HepG2 (cell line): ENCODE results near the gene ASXL1. TPM values are rescaled to one million over a fixed set of nuclear protein-coding genes. Genes with fewer than 3 reads are reported as not detected.

Experiments used
- MZF1 ChIP-seq: sonication (generic); formaldehyde crosslinking; IDR thresholded peaks from 2 replicates; pipeline ENCODE4 v1.8.1; 2023; ENCODE audit warnings: mild to moderate bottlenecking, missing genetic modification reagents, borderline replicate concordance
- TAF15 ChIP-seq: fragments of 200-400 bp; formaldehyde crosslinking; IDR thresholded peaks from one replicate; pipeline ENCODE4 v1.6.1; 2018; ENCODE audit warnings: mild to moderate bottlenecking, low read depth, low read length; ENCODE audit not compliant: poor library complexity, severe bottlenecking
- TEAD3 ChIP-seq: optimal IDR thresholded peaks from 2 replicates; pipeline ENCODE3; 2016; ENCODE audit warnings: borderline replicate concordance
- ZNF546 ChIP-seq: sonication (generic); formaldehyde crosslinking; conservative IDR thresholded peaks from 2 replicates; pipeline ENCODE4 v1.8.1; 2023; ENCODE audit warnings: mild to moderate bottlenecking, missing genetic modification reagents
- ZNF552 ChIP-seq: sonication (generic); formaldehyde crosslinking; IDR thresholded peaks from 2 replicates; pipeline ENCODE4 v1.9.0; 2022; ENCODE audit warnings: missing genetic modification reagents, mild to moderate bottlenecking, borderline replicate concordance
- ZNF790 ChIP-seq: sonication (generic); formaldehyde crosslinking; IDR thresholded peaks from 2 replicates; pipeline ENCODE4 v1.8.0; 2022; ENCODE audit warnings: missing genetic modification reagents, mild to moderate bottlenecking, borderline replicate concordance
- polyA plus RNA-seq, 8 experiments: library from polyadenylated mRNA; depleted of rRNA in 3 of 8; stranded (reverse) in 7 of 8; unstranded in 1 of 8; fragments of >200 nt; fragmentation: Illumina TruSeq in 4 of 8; extraction: Trizol in 4 of 8; gene quantifications; 2 replicates each; pipeline versions ENCODE4 v1.2.1 to v1.2.3, GENCODE V29; 2011 to 2016; ENCODE audit warnings: low read depth in 4 of 8, missing spikeins in 1 of 8, mixed read lengths in 1 of 8; ENCODE audit not compliant: insufficient read depth in 1 of 8
- total RNA-seq, 5 experiments: library from RNA; depleted of rRNA; stranded (reverse); fragments of >200 nt; fragmentation: Illumina TruSeq; extraction: Trizol; gene quantifications; 2 replicates each; pipeline ENCODE4 v1.2.3, GENCODE V29; 2016; ENCODE audit warnings: low read depth in 1 of 5
- TF ChIP-seq, protein P1 (sequence below): IDR thresholded peaks from 2 replicates; pipeline ENCODE4 v1.6.1; 2016
- TF ChIP-seq, protein P2 (sequence below): sonication (generic); formaldehyde crosslinking; IDR thresholded peaks from 2 replicates; pipeline ENCODE4 v1.4.0; 2020; ENCODE audit warnings: mild to moderate bottlenecking, missing genetic modification reagents
- TF ChIP-seq, protein P3 (sequence below): sonication (generic); formaldehyde crosslinking; IDR thresholded peaks from 2 replicates; pipeline ENCODE4 v1.5.0; 2020; ENCODE audit warnings: missing genetic modification reagents
- TF ChIP-seq, protein P4 (sequence below): sonication (generic); formaldehyde crosslinking; conservative IDR thresholded peaks from 2 replicates; pipeline ENCODE4 v1.4.0; 2020; ENCODE audit warnings: missing genetic modification reagents
- TF ChIP-seq, protein P5 (sequence below): sonication (generic); formaldehyde crosslinking; IDR thresholded peaks from 2 replicates; pipeline ENCODE4 v1.9.0; 2021; ENCODE audit warnings: missing genetic modification reagents, borderline replicate concordance
- TF ChIP-seq, protein P6 (sequence below): sonication (generic); formaldehyde crosslinking; IDR thresholded peaks from 2 replicates; pipeline ENCODE4 v1.5.0; 2020; ENCODE audit warnings: missing genetic modification reagents
- TF ChIP-seq, protein P7 (sequence below): sonication (generic); formaldehyde crosslinking; IDR thresholded peaks from 2 replicates; pipeline ENCODE4 v1.5.1; 2020; ENCODE audit warnings: missing genetic modification reagents, mild to moderate bottlenecking, borderline replicate concordance
- TF ChIP-seq, protein P8 (sequence below): sonication (generic); formaldehyde crosslinking; conservative IDR thresholded peaks from 2 replicates; pipeline ENCODE4 v1.4.0; 2020; ENCODE audit warnings: mild to moderate bottlenecking, missing genetic modification reagents, moderate library complexity

Gene ASXL1
- total and polyA plus RNA-seq, 2 of the 13 experiments (the other 11 are each of a cell fraction or from before 2014, with no cell fraction given) = 62.1 to 74.8 TPM

DNA sequence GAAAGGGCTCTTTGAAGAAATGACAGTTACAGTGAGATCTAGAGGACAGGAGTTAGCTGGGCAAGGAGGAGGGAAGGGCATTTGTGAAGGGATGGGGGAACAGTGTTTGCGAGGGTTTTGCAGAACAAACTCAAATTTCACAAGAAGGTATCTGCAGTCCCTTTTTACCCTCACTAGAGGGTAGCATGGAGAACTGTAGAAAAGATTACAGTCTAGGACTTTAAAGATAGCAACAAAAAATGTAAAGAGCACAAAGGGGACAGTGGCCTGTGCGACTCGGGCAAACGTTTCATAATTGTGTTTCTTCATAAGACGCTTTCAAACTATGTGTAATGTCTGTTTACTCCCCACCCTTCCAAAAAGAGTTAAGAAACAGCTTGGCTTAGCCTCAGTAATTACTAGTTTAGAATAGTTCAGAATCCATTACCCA, 21.2 kb upstream of the ASXL1 start (continued):
- TF ChIP-seq ZNF546 (CRISPR knock-in tag) = no peak
- TF ChIP-seq, protein P1, sequence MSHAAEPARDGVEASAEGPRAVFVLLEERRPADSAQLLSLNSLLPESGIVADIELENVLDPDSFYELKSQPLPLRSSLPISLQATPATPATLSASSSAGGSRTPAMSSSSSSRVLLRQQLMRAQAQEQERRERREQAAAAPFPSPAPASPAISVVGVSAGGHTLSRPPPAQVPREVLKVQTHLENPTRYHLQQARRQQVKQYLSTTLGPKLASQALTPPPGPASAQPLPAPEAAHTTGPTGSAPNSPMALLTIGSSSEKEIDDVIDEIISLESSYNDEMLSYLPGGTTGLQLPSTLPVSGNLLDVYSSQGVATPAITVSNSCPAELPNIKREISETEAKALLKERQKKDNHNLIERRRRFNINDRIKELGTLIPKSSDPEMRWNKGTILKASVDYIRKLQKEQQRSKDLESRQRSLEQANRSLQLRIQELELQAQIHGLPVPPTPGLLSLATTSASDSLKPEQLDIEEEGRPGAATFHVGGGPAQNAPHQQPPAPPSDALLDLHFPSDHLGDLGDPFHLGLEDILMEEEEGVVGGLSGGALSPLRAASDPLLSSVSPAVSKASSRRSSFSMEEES (CRISPR knock-in tag) = no peak
- TF ChIP-seq, protein P2, sequence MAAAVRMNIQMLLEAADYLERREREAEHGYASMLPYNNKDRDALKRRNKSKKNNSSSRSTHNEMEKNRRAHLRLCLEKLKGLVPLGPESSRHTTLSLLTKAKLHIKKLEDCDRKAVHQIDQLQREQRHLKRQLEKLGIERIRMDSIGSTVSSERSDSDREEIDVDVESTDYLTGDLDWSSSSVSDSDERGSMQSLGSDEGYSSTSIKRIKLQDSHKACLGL (CRISPR knock-in tag) = no peak
- no peak for TF ChIP-seq TAF15
- TF ChIP-seq, protein P3, sequence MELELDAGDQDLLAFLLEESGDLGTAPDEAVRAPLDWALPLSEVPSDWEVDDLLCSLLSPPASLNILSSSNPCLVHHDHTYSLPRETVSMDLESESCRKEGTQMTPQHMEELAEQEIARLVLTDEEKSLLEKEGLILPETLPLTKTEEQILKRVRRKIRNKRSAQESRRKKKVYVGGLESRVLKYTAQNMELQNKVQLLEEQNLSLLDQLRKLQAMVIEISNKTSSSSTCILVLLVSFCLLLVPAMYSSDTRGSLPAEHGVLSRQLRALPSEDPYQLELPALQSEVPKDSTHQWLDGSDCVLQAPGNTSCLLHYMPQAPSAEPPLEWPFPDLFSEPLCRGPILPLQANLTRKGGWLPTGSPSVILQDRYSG (CRISPR knock-in tag) = no peak
- TF ChIP-seq ZNF790 = no peak
- TF ChIP-seq, protein P4, sequence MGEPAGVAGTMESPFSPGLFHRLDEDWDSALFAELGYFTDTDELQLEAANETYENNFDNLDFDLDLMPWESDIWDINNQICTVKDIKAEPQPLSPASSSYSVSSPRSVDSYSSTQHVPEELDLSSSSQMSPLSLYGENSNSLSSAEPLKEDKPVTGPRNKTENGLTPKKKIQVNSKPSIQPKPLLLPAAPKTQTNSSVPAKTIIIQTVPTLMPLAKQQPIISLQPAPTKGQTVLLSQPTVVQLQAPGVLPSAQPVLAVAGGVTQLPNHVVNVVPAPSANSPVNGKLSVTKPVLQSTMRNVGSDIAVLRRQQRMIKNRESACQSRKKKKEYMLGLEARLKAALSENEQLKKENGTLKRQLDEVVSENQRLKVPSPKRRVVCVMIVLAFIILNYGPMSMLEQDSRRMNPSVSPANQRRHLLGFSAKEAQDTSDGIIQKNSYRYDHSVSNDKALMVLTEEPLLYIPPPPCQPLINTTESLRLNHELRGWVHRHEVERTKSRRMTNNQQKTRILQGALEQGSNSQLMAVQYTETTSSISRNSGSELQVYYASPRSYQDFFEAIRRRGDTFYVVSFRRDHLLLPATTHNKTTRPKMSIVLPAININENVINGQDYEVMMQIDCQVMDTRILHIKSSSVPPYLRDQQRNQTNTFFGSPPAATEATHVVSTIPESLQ (CRISPR knock-in tag) = 0 out of 2 replicates have a peak, but pooled peaks have one; percentile 44
- peak; percentile 33 for TF ChIP-seq TEAD3 (CRISPR knock-in tag)
- TF ChIP-seq, protein P5, sequence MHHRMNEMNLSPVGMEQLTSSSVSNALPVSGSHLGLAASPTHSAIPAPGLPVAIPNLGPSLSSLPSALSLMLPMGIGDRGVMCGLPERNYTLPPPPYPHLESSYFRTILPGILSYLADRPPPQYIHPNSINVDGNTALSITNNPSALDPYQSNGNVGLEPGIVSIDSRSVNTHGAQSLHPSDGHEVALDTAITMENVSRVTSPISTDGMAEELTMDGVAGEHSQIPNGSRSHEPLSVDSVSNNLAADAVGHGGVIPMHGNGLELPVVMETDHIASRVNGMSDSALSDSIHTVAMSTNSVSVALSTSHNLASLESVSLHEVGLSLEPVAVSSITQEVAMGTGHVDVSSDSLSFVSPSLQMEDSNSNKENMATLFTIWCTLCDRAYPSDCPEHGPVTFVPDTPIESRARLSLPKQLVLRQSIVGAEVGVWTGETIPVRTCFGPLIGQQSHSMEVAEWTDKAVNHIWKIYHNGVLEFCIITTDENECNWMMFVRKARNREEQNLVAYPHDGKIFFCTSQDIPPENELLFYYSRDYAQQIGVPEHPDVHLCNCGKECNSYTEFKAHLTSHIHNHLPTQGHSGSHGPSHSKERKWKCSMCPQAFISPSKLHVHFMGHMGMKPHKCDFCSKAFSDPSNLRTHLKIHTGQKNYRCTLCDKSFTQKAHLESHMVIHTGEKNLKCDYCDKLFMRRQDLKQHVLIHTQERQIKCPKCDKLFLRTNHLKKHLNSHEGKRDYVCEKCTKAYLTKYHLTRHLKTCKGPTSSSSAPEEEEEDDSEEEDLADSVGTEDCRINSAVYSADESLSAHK = no peak
- TF ChIP-seq MZF1 = no peak
- no peak for TF ChIP-seq ZNF552 (CRISPR knock-in tag)
- TF ChIP-seq, protein P6, sequence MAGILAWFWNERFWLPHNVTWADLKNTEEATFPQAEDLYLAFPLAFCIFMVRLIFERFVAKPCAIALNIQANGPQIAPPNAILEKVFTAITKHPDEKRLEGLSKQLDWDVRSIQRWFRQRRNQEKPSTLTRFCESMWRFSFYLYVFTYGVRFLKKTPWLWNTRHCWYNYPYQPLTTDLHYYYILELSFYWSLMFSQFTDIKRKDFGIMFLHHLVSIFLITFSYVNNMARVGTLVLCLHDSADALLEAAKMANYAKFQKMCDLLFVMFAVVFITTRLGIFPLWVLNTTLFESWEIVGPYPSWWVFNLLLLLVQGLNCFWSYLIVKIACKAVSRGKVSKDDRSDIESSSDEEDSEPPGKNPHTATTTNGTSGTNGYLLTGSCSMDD (CRISPR knock-in tag) = no peak
- TF ChIP-seq, protein P7, sequence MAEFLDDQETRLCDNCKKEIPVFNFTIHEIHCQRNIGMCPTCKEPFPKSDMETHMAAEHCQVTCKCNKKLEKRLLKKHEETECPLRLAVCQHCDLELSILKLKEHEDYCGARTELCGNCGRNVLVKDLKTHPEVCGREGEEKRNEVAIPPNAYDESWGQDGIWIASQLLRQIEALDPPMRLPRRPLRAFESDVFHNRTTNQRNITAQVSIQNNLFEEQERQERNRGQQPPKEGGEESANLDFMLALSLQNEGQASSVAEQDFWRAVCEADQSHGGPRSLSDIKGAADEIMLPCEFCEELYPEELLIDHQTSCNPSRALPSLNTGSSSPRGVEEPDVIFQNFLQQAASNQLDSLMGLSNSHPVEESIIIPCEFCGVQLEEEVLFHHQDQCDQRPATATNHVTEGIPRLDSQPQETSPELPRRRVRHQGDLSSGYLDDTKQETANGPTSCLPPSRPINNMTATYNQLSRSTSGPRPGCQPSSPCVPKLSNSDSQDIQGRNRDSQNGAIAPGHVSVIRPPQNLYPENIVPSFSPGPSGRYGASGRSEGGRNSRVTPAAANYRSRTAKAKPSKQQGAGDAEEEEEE = 0 out of 2 replicates have a peak, but pooled peaks have one; percentile 35
- TF ChIP-seq, protein P8, sequence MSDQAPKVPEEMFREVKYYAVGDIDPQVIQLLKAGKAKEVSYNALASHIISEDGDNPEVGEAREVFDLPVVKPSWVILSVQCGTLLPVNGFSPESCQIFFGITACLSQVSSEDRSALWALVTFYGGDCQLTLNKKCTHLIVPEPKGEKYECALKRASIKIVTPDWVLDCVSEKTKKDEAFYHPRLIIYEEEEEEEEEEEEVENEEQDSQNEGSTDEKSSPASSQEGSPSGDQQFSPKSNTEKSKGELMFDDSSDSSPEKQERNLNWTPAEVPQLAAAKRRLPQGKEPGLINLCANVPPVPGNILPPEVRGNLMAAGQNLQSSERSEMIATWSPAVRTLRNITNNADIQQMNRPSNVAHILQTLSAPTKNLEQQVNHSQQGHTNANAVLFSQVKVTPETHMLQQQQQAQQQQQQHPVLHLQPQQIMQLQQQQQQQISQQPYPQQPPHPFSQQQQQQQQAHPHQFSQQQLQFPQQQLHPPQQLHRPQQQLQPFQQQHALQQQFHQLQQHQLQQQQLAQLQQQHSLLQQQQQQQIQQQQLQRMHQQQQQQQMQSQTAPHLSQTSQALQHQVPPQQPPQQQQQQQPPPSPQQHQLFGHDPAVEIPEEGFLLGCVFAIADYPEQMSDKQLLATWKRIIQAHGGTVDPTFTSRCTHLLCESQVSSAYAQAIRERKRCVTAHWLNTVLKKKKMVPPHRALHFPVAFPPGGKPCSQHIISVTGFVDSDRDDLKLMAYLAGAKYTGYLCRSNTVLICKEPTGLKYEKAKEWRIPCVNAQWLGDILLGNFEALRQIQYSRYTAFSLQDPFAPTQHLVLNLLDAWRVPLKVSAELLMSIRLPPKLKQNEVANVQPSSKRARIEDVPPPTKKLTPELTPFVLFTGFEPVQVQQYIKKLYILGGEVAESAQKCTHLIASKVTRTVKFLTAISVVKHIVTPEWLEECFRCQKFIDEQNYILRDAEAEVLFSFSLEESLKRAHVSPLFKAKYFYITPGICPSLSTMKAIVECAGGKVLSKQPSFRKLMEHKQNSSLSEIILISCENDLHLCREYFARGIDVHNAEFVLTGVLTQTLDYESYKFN (CRISPR knock-in tag) = 0 out of 2 replicates have a peak, but pooled peaks have one; percentile 24
